Astrocyte of the spinal cord (primary cell): ENCODE measurements around the gene KIDINS220.

Experiments
- DNase-seq: peaks from one replicate; pipeline ENCODE4 v3.0.0; 2011; ENCODE audit warnings: low read depth, low spot score
- H3K4me3 ChIP-seq: 2 replicates; pipeline ENCODE4 v1.5.1; 2011; ENCODE audit warnings: low read depth, mild to moderate bottlenecking, low read length, moderate library complexity
- in situ Hi-C: cut with HindIII; loops from 2 replicates; pipeline ENCODE4 v1.10.0; 2017; ENCODE audit warnings: low sequenced_read_pairs
- TF ChIP-seq, protein P1 (sequence below): IDR thresholded peaks from 2 replicates; pipeline ENCODE4 v1.5.1; 2012; ENCODE audit warnings: low read depth, mild to moderate bottlenecking, low read length, inconsistent platforms

Gene KIDINS220

GRCh38 chr2:8692783-8693156 is 144.6 kb downstream of the KIDINS220 start:
- TF ChIP-seq, protein P1, sequence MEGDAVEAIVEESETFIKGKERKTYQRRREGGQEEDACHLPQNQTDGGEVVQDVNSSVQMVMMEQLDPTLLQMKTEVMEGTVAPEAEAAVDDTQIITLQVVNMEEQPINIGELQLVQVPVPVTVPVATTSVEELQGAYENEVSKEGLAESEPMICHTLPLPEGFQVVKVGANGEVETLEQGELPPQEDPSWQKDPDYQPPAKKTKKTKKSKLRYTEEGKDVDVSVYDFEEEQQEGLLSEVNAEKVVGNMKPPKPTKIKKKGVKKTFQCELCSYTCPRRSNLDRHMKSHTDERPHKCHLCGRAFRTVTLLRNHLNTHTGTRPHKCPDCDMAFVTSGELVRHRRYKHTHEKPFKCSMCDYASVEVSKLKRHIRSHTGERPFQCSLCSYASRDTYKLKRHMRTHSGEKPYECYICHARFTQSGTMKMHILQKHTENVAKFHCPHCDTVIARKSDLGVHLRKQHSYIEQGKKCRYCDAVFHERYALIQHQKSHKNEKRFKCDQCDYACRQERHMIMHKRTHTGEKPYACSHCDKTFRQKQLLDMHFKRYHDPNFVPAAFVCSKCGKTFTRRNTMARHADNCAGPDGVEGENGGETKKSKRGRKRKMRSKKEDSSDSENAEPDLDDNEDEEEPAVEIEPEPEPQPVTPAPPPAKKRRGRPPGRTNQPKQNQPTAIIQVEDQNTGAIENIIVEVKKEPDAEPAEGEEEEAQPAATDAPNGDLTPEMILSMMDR, result no peak
- no peak overlapping the region for H3K4me3 ChIP-seq
- in situ Hi-C loops, result no loop called here
- no peak for DNase-seq

DNA sequence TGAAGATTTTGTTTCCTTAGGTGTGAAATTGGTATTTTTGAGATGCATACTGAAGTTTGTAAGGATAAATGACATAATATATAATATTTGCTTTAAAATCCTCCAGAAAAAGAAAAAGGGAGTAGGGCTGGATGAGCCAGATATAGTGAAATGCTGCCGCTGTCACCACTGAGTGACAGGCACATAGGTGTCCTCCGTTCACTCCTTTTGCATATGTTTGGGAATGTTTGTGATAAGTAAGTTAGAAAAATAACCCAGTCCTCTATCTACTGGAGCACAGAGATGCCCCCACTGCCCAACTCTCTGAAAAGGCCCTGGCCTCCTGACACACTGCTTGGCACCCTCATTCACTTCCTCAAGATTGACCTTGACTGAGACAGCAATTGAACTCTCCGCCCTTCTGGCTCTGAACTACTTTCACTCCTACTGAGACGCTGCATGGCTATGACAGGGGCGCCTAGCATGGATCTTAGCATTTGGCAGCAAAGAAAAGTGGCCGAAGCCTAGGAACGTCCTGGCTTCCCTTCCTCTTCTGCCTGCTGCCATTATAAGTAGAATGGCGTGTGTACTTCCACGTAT is 145.5 kb downstream of the KIDINS220 start:
- in situ Hi-C loops, result no loop called here
- no peak overlapping the region for H3K4me3 ChIP-seq
- DNase-seq, result no peak
- TF ChIP-seq, protein P1, result no peak

DNA sequence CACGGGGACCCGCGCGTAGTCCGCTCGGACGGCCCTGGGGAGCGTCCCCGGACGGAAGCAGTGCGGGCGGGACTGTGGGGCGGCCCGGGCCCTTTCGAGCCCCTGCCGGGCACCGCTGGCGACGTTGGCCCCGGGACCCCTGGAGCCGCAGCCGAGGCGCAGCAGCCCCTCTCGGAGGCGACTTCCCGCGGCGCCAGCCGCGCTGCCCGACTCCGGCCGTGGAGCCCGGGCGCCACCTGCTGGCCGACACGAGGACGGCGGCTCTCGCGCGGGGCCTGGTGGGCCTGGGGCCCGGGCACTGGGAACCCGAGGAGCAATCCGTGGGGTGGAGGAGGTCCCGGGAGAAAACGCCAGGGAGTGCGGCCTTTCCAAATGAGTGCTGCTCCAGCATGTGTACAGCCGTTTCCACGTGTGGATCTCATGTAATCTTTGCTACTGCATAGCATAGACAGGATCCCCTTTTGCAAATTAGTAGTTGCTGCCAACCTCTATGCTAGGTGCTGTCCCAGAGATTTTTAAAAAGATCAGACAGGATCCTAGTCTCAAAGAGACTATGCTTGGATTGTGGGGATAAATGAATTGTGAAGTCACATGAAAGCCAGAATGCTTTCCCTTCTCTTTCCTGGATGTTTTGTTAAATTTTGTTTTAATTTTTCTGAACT is 151.6 kb downstream of the KIDINS220 start:
- peak; percentile 43 for DNase-seq
- peak overlapping the region; percentile 43 for H3K4me3 ChIP-seq
- in situ Hi-C loops, result no loop called here
- TF ChIP-seq, protein P1, result peak; percentile 77

GRCh38 chr2:8684878-8685696 is 152.3 kb downstream of the KIDINS220 start:
- TF ChIP-seq, protein P1, result no peak
- peak overlapping the region; percentile 43 for H3K4me3 ChIP-seq
- in situ Hi-C loops, result no loop called here
- peak; percentile 50 for DNase-seq

DNA sequence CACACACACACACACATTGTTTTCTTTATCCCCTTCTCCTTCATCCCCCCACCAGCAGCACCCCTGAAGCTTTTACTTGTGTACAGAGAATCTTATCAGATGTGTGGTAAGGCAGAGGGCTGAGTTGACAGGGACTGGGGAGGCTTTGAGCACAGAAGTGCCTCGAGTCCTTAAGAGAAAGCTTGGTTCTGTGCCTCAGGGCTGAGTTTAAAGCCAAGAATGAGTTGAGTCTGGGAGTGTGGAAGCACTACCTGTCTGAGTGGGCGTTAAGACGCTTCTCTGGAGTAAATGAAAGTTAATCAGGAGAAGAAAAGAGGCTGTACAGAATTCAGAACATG is 152.9 kb downstream of the KIDINS220 start:
- DNase-seq, result peak; percentile 42
- TF ChIP-seq, protein P1, result no peak
- in situ Hi-C loops, result no loop called here
- peak overlapping the region; percentile 43 for H3K4me3 ChIP-seq

GRCh38 chr2:8682719-8683667 is 154.4 kb downstream of the KIDINS220 start:
- peak overlapping the region; percentile 76 for H3K4me3 ChIP-seq
- in situ Hi-C loops, result no loop called here
- DNase-seq, result peak; percentile 57

More at GRCh38 chr2:8682719-8683667, 154.4 kb downstream of the KIDINS220 start:
- TF ChIP-seq, protein P1, result no peak
